ENCODE results near the gene IFT81.
"Not testable (repeated sequence)": the region's sequence is repeated elsewhere in the genome, so short reads cannot be mapped to it uniquely, and the experiment has no call there.

Gene IFT81

DNA sequence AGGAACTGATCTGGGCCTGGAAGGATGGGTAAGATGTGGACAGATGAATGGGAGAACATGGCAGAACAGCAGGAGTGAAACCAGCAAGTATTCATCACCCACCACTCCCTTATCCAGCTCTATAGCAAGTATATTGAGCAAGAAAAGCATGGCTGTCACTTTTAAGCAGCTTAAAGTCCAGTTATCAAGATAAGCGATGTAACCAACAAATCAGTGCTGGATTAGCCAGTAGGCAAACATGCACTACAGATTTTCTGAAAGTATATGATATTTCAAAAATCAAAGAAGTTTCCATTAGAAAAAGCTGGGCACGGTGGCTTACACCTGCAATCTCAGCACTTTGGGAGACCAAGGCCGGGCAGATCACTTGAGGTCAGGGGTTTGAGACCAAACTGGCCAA lies 103.0 kb downstream of the IFT81 start:
- Histone ChIP-seq H2AFZ (ENCODE audit: low read depth) (no peak overlapping the region), H3K36me3 (ENCODE audit: insufficient read depth) (no peaks in the 10 kb centered on the region), H3K27me3 (ENCODE audit: insufficient read depth, low read depth) (no peaks in the 10 kb centered on the region), H3K4me1 (ENCODE audit: low read depth, poor library complexity, severe bottlenecking) (no peaks in the 10 kb centered on the region), H4K20me1 (ENCODE audit: insufficient read depth) (no peaks in the 10 kb centered on the region), H3K4me3 (IDR thresholded peaks at IDR 0.05; ENCODE audit: insufficient read depth, low read depth, low read length) (no peak overlapping the region), H3K9ac (no peak overlapping the region), H3K27ac (no peak overlapping the region), H3K4me2 (no peak overlapping the region), H3K79me2 (ENCODE audit: insufficient read depth, low read depth) (no peaks in the 10 kb centered on the region)
- no peak for TF ChIP-seq CTCF (conservative IDR thresholded peaks at IDR 0.05; ENCODE audit: low read depth, low read length)

DNA sequence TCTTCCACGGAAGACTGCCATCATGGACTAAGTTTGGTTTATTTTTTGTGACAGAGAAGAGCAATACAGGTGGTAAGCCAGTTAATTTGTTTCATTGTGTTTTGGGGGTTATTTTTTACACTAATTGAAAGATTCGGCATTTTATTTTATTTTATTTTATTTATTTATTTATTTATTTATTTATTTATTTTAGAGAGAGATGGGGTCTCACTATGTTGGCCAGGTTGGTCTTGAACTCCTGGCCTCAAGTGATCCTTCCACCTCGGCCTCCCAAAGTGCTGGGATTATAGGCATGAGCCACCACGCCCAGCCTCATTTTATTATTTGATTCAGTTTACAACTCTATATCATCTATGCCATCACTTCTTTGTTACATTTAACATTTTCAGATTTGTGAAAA lies 104.2 kb downstream of the IFT81 start:
- H3K9ac ChIP-seq; H3K27me3 ChIP-seq (ENCODE audit: insufficient read depth, low read depth); H3K4me2 ChIP-seq; H3K4me1 ChIP-seq (ENCODE audit: low read depth, poor library complexity, severe bottlenecking); H4K20me1 ChIP-seq (ENCODE audit: insufficient read depth); H3K4me3 ChIP-seq (IDR thresholded peaks at IDR 0.05; ENCODE audit: insufficient read depth, low read depth, low read length); H3K79me2 ChIP-seq (ENCODE audit: insufficient read depth, low read depth); H3K36me3 ChIP-seq (ENCODE audit: insufficient read depth); H2AFZ ChIP-seq (ENCODE audit: low read depth); H3K27ac ChIP-seq: not testable (repeated sequence)

- H3K4me3 ChIP-seq (IDR thresholded peaks at IDR 0.05; ENCODE audit: insufficient read depth, low read depth, low read length): no peak overlapping the region
- TF ChIP-seq CTCF (conservative IDR thresholded peaks at IDR 0.05; ENCODE audit: low read depth, low read length): no peak
- no peak overlapping the region for H2AFZ ChIP-seq (ENCODE audit: low read depth)
- H3K9ac ChIP-seq: no peak overlapping the region
- no peaks in the 10 kb centered on the region for H3K4me1 ChIP-seq (ENCODE audit: low read depth, poor library complexity, severe bottlenecking)
- no peaks in the 10 kb centered on the region for H3K79me2 ChIP-seq (ENCODE audit: insufficient read depth, low read depth)
- H3K27ac ChIP-seq: no peak overlapping the region
- H3K4me2 ChIP-seq: no peak overlapping the region
- H4K20me1 ChIP-seq (ENCODE audit: insufficient read depth): no peaks in the 10 kb centered on the region
- H3K36me3 ChIP-seq (ENCODE audit: insufficient read depth): no peaks in the 10 kb centered on the region
- H3K27me3 ChIP-seq (ENCODE audit: insufficient read depth, low read depth): no peaks in the 10 kb centered on the region
Measured at GRCh38 chr12:110228756-110229155, 104.6 kb downstream of the IFT81 start.

- H2AFZ ChIP-seq (ENCODE audit: low read depth): no peak overlapping the region
- no peaks in the 10 kb centered on the region for H4K20me1 ChIP-seq (ENCODE audit: insufficient read depth)
- H3K27me3 ChIP-seq (ENCODE audit: insufficient read depth, low read depth): no peaks in the 10 kb centered on the region
- no peak overlapping the region for H3K27ac ChIP-seq
- H3K36me3 ChIP-seq (ENCODE audit: insufficient read depth): no peaks in the 10 kb centered on the region
- H3K4me1 ChIP-seq (ENCODE audit: low read depth, poor library complexity, severe bottlenecking): no peaks in the 10 kb centered on the region
- no peak overlapping the region for H3K4me2 ChIP-seq
- no peaks in the 10 kb centered on the region for H3K79me2 ChIP-seq (ENCODE audit: insufficient read depth, low read depth)
- no peak for TF ChIP-seq CTCF (conservative IDR thresholded peaks at IDR 0.05; ENCODE audit: low read depth, low read length)
- H3K9ac ChIP-seq: no peak overlapping the region
- H3K4me3 ChIP-seq (IDR thresholded peaks at IDR 0.05; ENCODE audit: insufficient read depth, low read depth, low read length): no peak overlapping the region
Measured at GRCh38 chr12:110229409-110229808, 105.3 kb downstream of the IFT81 start.

DNA sequence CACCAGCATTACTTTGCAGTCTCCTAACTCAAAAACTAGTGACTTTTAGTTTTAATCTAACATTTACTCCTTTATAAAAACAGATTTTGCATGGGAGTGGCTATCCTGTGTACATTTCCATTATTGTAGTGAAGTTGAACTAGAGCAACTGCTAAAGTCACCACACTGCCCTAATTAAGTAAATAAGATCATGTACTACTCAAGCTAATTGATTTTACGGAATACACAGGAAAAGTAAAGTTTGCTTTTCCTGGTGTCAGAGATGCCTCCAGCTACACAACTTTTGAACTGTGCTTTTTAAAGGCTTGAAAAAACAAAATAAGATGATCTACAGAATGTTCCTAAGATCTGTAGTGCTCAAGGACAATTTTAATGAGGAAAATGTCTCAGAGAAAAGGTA lies 106.5 kb downstream of the IFT81 start:
- Histone ChIP-seq H3K9ac (no peak overlapping the region), H3K4me2 (no peak overlapping the region), H3K4me3 (IDR thresholded peaks at IDR 0.05; ENCODE audit: insufficient read depth, low read depth, low read length) (no peak overlapping the region), H3K27ac (no peak overlapping the region), H4K20me1 (ENCODE audit: insufficient read depth) (no peaks in the 10 kb centered on the region), H3K4me1 (ENCODE audit: low read depth, poor library complexity, severe bottlenecking) (no peaks in the 10 kb centered on the region), H2AFZ (ENCODE audit: low read depth) (no peak overlapping the region), H3K27me3 (ENCODE audit: insufficient read depth, low read depth) (no peaks in the 10 kb centered on the region), H3K36me3 (ENCODE audit: insufficient read depth) (no peaks in the 10 kb centered on the region), H3K79me2 (ENCODE audit: insufficient read depth, low read depth) (no peaks in the 10 kb centered on the region)
- no peak for TF ChIP-seq CTCF (conservative IDR thresholded peaks at IDR 0.05; ENCODE audit: low read depth, low read length)

All from KMS-11 (cell line).